Measurements from ENCODE around the gene TMUB1.
A peak's percentile ranks its signal among the peaks of the same experiment; 100 is the strongest.

Gene TMUB1

GRCh38 chr7:151082141-151083070 lies 887 bp downstream of the TMUB1 start:
- DNase-seq: no peak

GRCh38 chr7:151081170-151082101 lies 1.9 kb downstream of the TMUB1 start:
- DNase-seq: no peak

- DNase-seq: peak; percentile 89
Observed at GRCh38 chr7:151080522-151081169, 2.6 kb downstream of the TMUB1 start, which contains the start of gene FASTK. TSS of gene FASTK (minus strand) at chr7:151080809. CDS start at chr7:151080766, 43 bp downstream.

GRCh38 chr7:151080067-151080521 lies 3.2 kb downstream of the TMUB1 start:
- no peak for DNase-seq

- no peak for DNase-seq
Observed at GRCh38 chr7:151079199-151079910, 3.9 kb downstream of the TMUB1 start.

- no peak for DNase-seq
Observed at GRCh38 chr7:151078233-151079040, 4.9 kb downstream of the TMUB1 start.

GRCh38 chr7:151077705-151078232 lies 5.5 kb downstream of the TMUB1 start:
- no peak for DNase-seq

GRCh38 chr7:151076863-151077704 lies 6.2 kb downstream of the TMUB1 start:
- DNase-seq: no peak

GRCh38 chr7:151075978-151076426 lies 7.3 kb downstream of the TMUB1 start:
- no peak for DNase-seq

- DNase-seq: no peak
Observed at GRCh38 chr7:151075662-151075971, 7.7 kb downstream of the TMUB1 start.

GRCh38 chr7:151074817-151075661 lies 8.3 kb downstream of the TMUB1 start:
- DNase-seq: no peak

- no peak for DNase-seq
Observed at GRCh38 chr7:151073990-151074389, 9.3 kb downstream of the TMUB1 start.

GRCh38 chr7:151071032-151071866 lies 12.0 kb downstream of the TMUB1 start:
- no peak for DNase-seq

- DNase-seq: no peak
Observed at GRCh38 chr7:151070574-151070960, 12.7 kb downstream of the TMUB1 start.

- no peak for DNase-seq
Observed at GRCh38 chr7:151069841-151070573, 13.3 kb downstream of the TMUB1 start.

GRCh38 chr7:151068069-151068773 lies 15.1 kb downstream of the TMUB1 start:
- no peak for DNase-seq
